A549 (cell line): ENCODE measurements around the gene JARID2. TPM values are rescaled to one million over a fixed set of nuclear protein-coding genes. Genes with fewer than 3 reads are reported as not detected.

Source experiments
- ATAC-seq, 2 experiments: fragments of 200-7000 bp in 1 of 2; fragments of >200 bp in 1 of 2; cut with Nextera tagmentation in 1 of 2; cut with Tn5 transposase in 1 of 2; 3 replicates each; pipeline versions ENCODE4 v1.8.0 to v1.9.1; 2018 to 2020; ENCODE audit warnings: mild to moderate bottlenecking in 1 of 2, moderate library complexity in 1 of 2
- CTCF ChIA-PET: fragments of 300-600 bp; sonication (Branson Sonifier 250); formaldehyde crosslinking; extraction: SDS; loops from one replicate; lab custom pipeline; 2021; ENCODE audit warnings: antibody characterized with exemption, inconsistent platforms; lab: Yijun Ruan, JAX
- POLR2A ChIA-PET: fragments of 350-600 bp; formaldehyde crosslinking; extraction: SDS; loops from one replicate; lab custom pipeline; 2021; ENCODE audit warnings: antibody characterized with exemption, inconsistent platforms; lab: Yijun Ruan, JAX
- DNase-seq, 2 experiments: peaks; one replicate each; pipeline versions ENCODE4 v3.0.0 to v3.0.0-alpha.2; 2011 to 2016; ENCODE audit warnings: low read depth in 1 of 2, low spot score in 1 of 2
- FAIRE-seq: peaks from 2 replicates; lab custom pipeline; 2011; peaks lifted over from hg19 to GRCh38; lab: Jason Lieb, UNC
- H3K27ac ChIP-seq, 2 experiments: fragments of >200 bp; sonication (Bioruptor Twin); formaldehyde crosslinking; 3 replicates each; pipeline ENCODE4 v1.5.1; 2016 to 2017
- H3K4me1 ChIP-seq: fragments of >200 bp; sonication (Bioruptor Twin); formaldehyde crosslinking; 3 replicates; pipeline ENCODE4 v1.6.1; 2016
- H3K4me2 ChIP-seq: fragments of >200 bp; sonication (Bioruptor Twin); formaldehyde crosslinking; 3 replicates; pipeline ENCODE4 v1.6.1; 2016
- H3K4me3 ChIP-seq: fragments of >200 bp; sonication (Bioruptor Twin); formaldehyde crosslinking; 3 replicates; pipeline ENCODE4 v1.5.1; 2016
- H3K9me3 ChIP-seq: fragments of >200 bp; sonication (Bioruptor Twin); formaldehyde crosslinking; 3 replicates; pipeline ENCODE4 v1.6.1; 2016
- CBX2 ChIP-seq: fragments of 200-600 bp; sonication (generic); IDR thresholded peaks from 2 replicates; pipeline ENCODE4 v1.6.1; 2016; ENCODE audit warnings: low read depth, mild to moderate bottlenecking, borderline replicate concordance
- CBX8 ChIP-seq: fragments of 200-600 bp; sonication (generic); IDR thresholded peaks from 2 replicates; pipeline ENCODE4 v1.6.1; 2016
- CEBPB ChIP-seq, 2 experiments: fragments of >200 bp in 1 of 2; sonication (Bioruptor Twin) in 1 of 2; formaldehyde crosslinking in 1 of 2; IDR thresholded peaks; 2 replicates each; pipeline ENCODE4 v1.6.1; 2012 to 2016
- E2F6 ChIP-seq: IDR thresholded peaks from 2 replicates; pipeline ENCODE4 v1.6.1; 2012; ENCODE audit warnings: low read depth, borderline replicate concordance
- ELK1 ChIP-seq: fragments of 150-350 bp; IDR thresholded peaks from 2 replicates; pipeline ENCODE4 v1.6.1; 2014; ENCODE audit warnings: low read depth, mild to moderate bottlenecking, low read length
- EP300 ChIP-seq, 2 experiments: fragments of >200 bp; sonication (Bioruptor Twin); formaldehyde crosslinking; IDR thresholded peaks; 2 replicates in 1 of 2; 3 replicates in 1 of 2; pipeline ENCODE4 v1.6.1; 2016 to 2017
- FOSB ChIP-seq: fragments of 250-450 bp; sonication (Bioruptor Pico); IDR thresholded peaks from 2 replicates; pipeline ENCODE4 v1.5.0; 2020; ENCODE audit warnings: mild to moderate bottlenecking, moderate library complexity
- FOSL2 ChIP-seq, 2 experiments: fragments of 450-650 bp in 1 of 2; fragments of >200 bp in 1 of 2; sonication (Bioruptor Twin) in 1 of 2; formaldehyde crosslinking; IDR thresholded peaks; 2 replicates each; pipeline versions ENCODE4 v1.5.0 to v1.6.1; 2016 to 2020; ENCODE audit warnings: mild to moderate bottlenecking in 1 of 2, moderate library complexity in 1 of 2
- HDAC2 ChIP-seq: fragments of 200-600 bp; sonication (generic); IDR thresholded peaks from 2 replicates; pipeline ENCODE4 v1.6.1; 2016
- HMGXB4 ChIP-seq: fragments of 250-450 bp; sonication (Bioruptor Pico); IDR thresholded peaks from 2 replicates; pipeline ENCODE4 v1.5.0; 2021; ENCODE audit warnings: mild to moderate bottlenecking, moderate library complexity, borderline replicate concordance
- HOXA7 ChIP-seq: fragments of 250-450 bp; sonication (Bioruptor Pico); IDR thresholded peaks from 2 replicates; pipeline ENCODE4 v1.5.0; 2020; ENCODE audit warnings: mild to moderate bottlenecking, moderate library complexity
- KDM1A ChIP-seq: fragments of 200-600 bp; sonication (generic); IDR thresholded peaks from 2 replicates; pipeline ENCODE4 v1.6.1; 2016; ENCODE audit warnings: low read depth, mild to moderate bottlenecking
- KDM5A ChIP-seq: fragments of 200-600 bp; sonication (generic); IDR thresholded peaks from 2 replicates; pipeline ENCODE4 v1.6.1; 2016; ENCODE audit warnings: antibody characterized with exemption, mild to moderate bottlenecking
- MAFK ChIP-seq: fragments of 450-650 bp; IDR thresholded peaks from 2 replicates; pipeline ENCODE4 v1.6.1; 2014; ENCODE audit not compliant: partially characterized antibody
- NPAS2 ChIP-seq: fragments of 250-450 bp; sonication (Bioruptor Pico); IDR thresholded peaks from 2 replicates; pipeline ENCODE4 v1.8.0; 2022; ENCODE audit warnings: mild to moderate bottlenecking, moderate library complexity, borderline replicate concordance
- NR3C1 ChIP-seq: fragments of >200 bp; sonication (Bioruptor Twin); formaldehyde crosslinking; IDR thresholded peaks from 3 replicates; pipeline ENCODE4 v1.6.1; 2017
- POLR2A ChIP-seq: IDR thresholded peaks from 2 replicates; pipeline ENCODE4 v1.6.1; 2012; ENCODE audit warnings: mild to moderate bottlenecking, low read length
- POLR2AphosphoS2 ChIP-seq: conservative IDR thresholded peaks from 2 replicates; pipeline ENCODE4 v1.6.1; 2012; ENCODE audit warnings: low read length, improper control_type of control experiment, inconsistent platforms
- RAD21 ChIP-seq, 2 experiments: fragments of >200 bp in 1 of 2; sonication (Bioruptor Twin) in 1 of 2; formaldehyde crosslinking in 1 of 2; IDR thresholded peaks in 1 of 2; conservative IDR thresholded peaks in 1 of 2; 2 replicates in 1 of 2; 3 replicates in 1 of 2; pipeline ENCODE4 v1.6.1; 2012 to 2018; ENCODE audit warnings: inconsistent platforms in 1 of 2
- RARB ChIP-seq: fragments of 250-450 bp; sonication (Bioruptor Pico); IDR thresholded peaks from 2 replicates; pipeline ENCODE4 v1.8.0; 2021; ENCODE audit warnings: mild to moderate bottlenecking, moderate library complexity
- RFX5 ChIP-seq: fragments of 450-650 bp; IDR thresholded peaks from 2 replicates; pipeline ENCODE4 v1.7.1; 2014; ENCODE audit warnings: antibody characterized with exemption, mild to moderate bottlenecking, moderate library complexity
- RNF2 ChIP-seq: fragments of 200-600 bp; sonication (generic); IDR thresholded peaks from 2 replicates; pipeline ENCODE4 v1.6.1; 2016; ENCODE audit warnings: low read depth, mild to moderate bottlenecking, antibody characterized with exemption, moderate library complexity, borderline replicate concordance
- TP53 ChIP-seq: fragments of 250-450 bp; sonication (Bioruptor Pico); IDR thresholded peaks from 2 replicates; pipeline ENCODE4 v1.5.0; 2021; ENCODE audit warnings: mild to moderate bottlenecking, moderate library complexity
- WGBS: methylation state at CpG from one replicate; pipeline ENCODE4 v1.1.6; 2017; ENCODE audit errors: missing lambda C conversion rate; 5-methylcytosine and 5-hydroxymethylcytosine counted together
- polyA plus RNA-seq, 4 experiments: library from polyadenylated mRNA; depleted of rRNA in 3 of 4; stranded (reverse); fragments of >200 nt; fragmentation: RNase III in 1 of 4; extraction: RNeasy Plus Mini Kit Qiagen cat#74134 plus additional on column Dnase treatment in 1 of 4; gene quantifications; 2 replicates in 3 of 4; 3 replicates in 1 of 4; pipeline ENCODE4 v1.2.3, GENCODE V29; 2011 to 2017

Gene JARID2
- polyA plus RNA-seq, 2 of the 4 experiments (the other 2 are of a cell fraction) = 7.8 to 8.3 TPM

GRCh38 chr6:15301179-15302006 lies 55.5 kb downstream of the JARID2 start:
- Histone ChIP-seq H3K4me3 (no peak overlapping the region), H3K4me2 (no peak overlapping the region), H3K27ac (no peak overlapping the region), H3K9me3 (no peaks in the 10 kb centered on the region), H3K4me1 (peaks cover 26% of the 10 kb centered on the region)
- ChIA-PET POLR2A (no interaction called here), CTCF (no interaction called here)
- ATAC-seq (no peak), DNase-seq (no peak), FAIRE-seq (no peak)
- TF ChIP-seq RARB (CRISPR knock-in tag) = no peak
- no peak for TF ChIP-seq NR3C1
- TF ChIP-seq MAFK = no peak
- no peak for TF ChIP-seq RFX5
- no peak for TF ChIP-seq HMGXB4 (CRISPR knock-in tag)
- no peak for TF ChIP-seq HOXA7 (CRISPR knock-in tag)
- no peak for TF ChIP-seq ELK1
- TF ChIP-seq FOSB (CRISPR knock-in tag) = no peak
- WGBS = 86% methylated on average over 6 of the region's 6 CpGs

- CTCF ChIA-PET = no interaction called here
- no peak for ATAC-seq
Observed at GRCh38 chr6:15303162-15303919, 57.5 kb downstream of the JARID2 start.

GRCh38 chr6:15303920-15304291 lies 58.0 kb downstream of the JARID2 start:
- H3K27ac ChIP-seq = no peak overlapping the region
- H3K4me1 ChIP-seq = peaks cover 29% of the 10 kb centered on the region
- ChIA-PET CTCF (no interaction called here), POLR2A (no interaction called here)
- TF ChIP-seq KDM5A (no peak), CBX2 (no peak), TP53 (CRISPR knock-in tag) (no peak), CEBPB (IDR thresholded peaks at IDR 0.05) (no peak), KDM1A (no peak), E2F6 (no peak), NPAS2 (CRISPR knock-in tag) (no peak), CBX8 (no peak), EP300 (IDR thresholded peaks at IDR 0.05) (no peak), RAD21 (conservative IDR thresholded peaks at IDR 0.05 in 1 of 2, IDR thresholded peaks at IDR 0.05 in 1 of 2) (no peak), POLR2A (no peak)
- DNase-seq (no peak), ATAC-seq (no peak), FAIRE-seq (no peak)
- H3K9me3 ChIP-seq = no peaks in the 10 kb centered on the region
- 93% methylated on average over 6 of the region's 6 CpGs for WGBS
- H3K4me3 ChIP-seq = no peak overlapping the region
- no peak overlapping the region for H3K4me2 ChIP-seq

More at GRCh38 chr6:15303162-15303919, 57.5 kb downstream of the JARID2 start:
- POLR2A ChIA-PET = no interaction called here
- Histone ChIP-seq H3K4me1 (peaks cover 29% of the 10 kb centered on the region), H3K4me2 (no peak overlapping the region), H3K9me3 (no peaks in the 10 kb centered on the region), H3K27ac (no peak overlapping the region), H3K4me3 (no peak overlapping the region)
- DNase-seq (no peak), FAIRE-seq (no peak)
- TF ChIP-seq FOSL2 (IDR thresholded peaks at IDR 0.05) (no peak), FOSL2 (CRISPR knock-in tag; IDR thresholded peaks at IDR 0.05) (no peak), E2F6 (no peak), POLR2AphosphoS2 (no peak), RNF2 (no peak), HDAC2 (no peak)
- 83% methylated on average over 7 of the region's 7 CpGs for WGBS
